Femur (tissue), 1 donor: ENCODE measurements around the gene NPHP3.
"Not testable (repeated sequence)": the region's sequence is repeated elsewhere in the genome, so short reads cannot be mapped to it uniquely, and the experiment has no call there.

ENCODE experiments used
- DNase-seq: peaks from one replicate; pipeline ENCODE4 v3.0.0-alpha.2; 2017

Gene NPHP3

DNA sequence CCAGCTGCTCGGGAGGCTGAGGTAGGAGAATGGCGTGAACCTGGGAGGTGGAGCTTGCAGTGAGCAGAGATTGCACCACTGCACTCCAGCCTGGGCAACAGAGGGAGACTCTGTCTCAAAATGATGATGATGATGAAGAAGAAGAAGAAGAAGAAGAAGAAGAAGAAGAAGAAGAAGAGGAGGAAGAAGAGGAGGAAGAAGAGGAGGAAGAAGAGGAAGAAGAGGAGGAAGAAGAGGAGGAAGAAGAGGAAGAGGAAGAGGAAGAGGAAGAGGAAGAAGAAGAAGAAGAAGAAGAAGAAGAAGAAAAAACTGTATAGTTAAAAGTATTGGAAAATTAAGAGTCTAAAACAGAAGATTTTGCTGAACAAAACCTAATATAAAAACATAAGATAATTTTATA lies 80.8 kb downstream of the NPHP3 start:
- not testable (repeated sequence) for DNase-seq

GRCh38 chr3:132638706-132639105 lies 83.5 kb downstream of the NPHP3 start:
- no peak for DNase-seq

GRCh38 chr3:132637590-132637989 lies 84.6 kb downstream of the NPHP3 start:
- no peak for DNase-seq

GRCh38 chr3:132635052-132635451 lies 87.2 kb downstream of the NPHP3 start:
- DNase-seq = no peak
